GM10266 (cell line): ENCODE data around the gene PPM1D.
A peak's percentile ranks its signal among the peaks of the same experiment; 100 is the strongest.

ENCODE experiments used
- DNase-seq: peaks from one replicate; pipeline ENCODE4 v3.0.0; 2012; ENCODE audit errors: extremely low spot score
- TF ChIP-seq, protein P1 (sequence below): IDR thresholded peaks from 2 replicates; pipeline ENCODE4 v1.5.1; 2012; ENCODE audit warnings: mild to moderate bottlenecking, low read depth; ENCODE audit not compliant: control insufficient read depth, insufficient read depth; ENCODE audit errors: missing control alignments

Gene PPM1D

DNA sequence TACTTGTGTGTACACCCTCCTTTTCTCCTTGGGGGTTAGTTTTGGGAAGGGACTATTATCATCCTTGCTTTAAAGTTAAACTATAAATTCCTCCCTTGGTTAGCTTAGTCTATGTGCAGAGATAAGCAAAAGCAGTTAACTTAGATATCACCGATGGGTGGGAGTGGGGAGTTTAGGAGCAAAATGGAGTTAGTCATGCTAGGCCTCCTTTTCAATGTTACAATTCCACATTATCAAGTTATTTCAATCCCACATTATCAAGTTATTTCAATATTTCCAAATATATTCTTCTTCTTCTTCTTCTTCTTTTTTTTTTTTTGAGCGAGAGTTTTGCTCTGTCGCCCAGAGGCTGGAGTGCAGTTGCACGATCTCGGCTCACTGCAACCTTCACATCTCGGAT lies 76.0 kb downstream of the PPM1D start:
- TF ChIP-seq, protein P1, sequence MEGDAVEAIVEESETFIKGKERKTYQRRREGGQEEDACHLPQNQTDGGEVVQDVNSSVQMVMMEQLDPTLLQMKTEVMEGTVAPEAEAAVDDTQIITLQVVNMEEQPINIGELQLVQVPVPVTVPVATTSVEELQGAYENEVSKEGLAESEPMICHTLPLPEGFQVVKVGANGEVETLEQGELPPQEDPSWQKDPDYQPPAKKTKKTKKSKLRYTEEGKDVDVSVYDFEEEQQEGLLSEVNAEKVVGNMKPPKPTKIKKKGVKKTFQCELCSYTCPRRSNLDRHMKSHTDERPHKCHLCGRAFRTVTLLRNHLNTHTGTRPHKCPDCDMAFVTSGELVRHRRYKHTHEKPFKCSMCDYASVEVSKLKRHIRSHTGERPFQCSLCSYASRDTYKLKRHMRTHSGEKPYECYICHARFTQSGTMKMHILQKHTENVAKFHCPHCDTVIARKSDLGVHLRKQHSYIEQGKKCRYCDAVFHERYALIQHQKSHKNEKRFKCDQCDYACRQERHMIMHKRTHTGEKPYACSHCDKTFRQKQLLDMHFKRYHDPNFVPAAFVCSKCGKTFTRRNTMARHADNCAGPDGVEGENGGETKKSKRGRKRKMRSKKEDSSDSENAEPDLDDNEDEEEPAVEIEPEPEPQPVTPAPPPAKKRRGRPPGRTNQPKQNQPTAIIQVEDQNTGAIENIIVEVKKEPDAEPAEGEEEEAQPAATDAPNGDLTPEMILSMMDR = no peak
- DNase-seq = no peak

DNA sequence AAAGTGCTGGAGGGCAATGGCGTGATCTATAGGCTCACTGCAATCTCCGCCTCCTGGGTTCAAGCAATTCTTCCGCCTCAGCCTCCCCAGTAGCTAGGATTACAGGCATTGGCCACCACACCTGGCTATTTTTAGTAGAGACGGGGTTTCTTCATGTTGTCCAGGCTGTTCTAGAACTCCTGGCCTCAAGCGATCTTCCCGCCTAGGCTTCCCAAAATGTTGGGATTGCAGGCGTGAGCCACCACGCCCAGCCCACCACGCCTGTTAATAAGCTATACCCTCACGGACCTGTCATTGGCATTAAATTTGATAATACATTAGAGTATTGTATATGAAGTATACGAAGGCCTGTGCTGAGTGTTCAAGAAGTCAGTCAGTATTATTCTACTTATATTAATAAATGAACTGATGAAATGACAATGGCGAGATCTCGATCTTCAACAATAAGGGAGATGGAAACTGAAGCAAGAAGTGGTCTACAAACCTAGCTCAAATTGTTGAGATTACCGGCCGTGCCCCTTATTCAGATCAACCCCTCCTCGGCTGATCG lies 76.8 kb downstream of the PPM1D start:
- TF ChIP-seq, protein P1 = no peak
- no peak for DNase-seq

DNA sequence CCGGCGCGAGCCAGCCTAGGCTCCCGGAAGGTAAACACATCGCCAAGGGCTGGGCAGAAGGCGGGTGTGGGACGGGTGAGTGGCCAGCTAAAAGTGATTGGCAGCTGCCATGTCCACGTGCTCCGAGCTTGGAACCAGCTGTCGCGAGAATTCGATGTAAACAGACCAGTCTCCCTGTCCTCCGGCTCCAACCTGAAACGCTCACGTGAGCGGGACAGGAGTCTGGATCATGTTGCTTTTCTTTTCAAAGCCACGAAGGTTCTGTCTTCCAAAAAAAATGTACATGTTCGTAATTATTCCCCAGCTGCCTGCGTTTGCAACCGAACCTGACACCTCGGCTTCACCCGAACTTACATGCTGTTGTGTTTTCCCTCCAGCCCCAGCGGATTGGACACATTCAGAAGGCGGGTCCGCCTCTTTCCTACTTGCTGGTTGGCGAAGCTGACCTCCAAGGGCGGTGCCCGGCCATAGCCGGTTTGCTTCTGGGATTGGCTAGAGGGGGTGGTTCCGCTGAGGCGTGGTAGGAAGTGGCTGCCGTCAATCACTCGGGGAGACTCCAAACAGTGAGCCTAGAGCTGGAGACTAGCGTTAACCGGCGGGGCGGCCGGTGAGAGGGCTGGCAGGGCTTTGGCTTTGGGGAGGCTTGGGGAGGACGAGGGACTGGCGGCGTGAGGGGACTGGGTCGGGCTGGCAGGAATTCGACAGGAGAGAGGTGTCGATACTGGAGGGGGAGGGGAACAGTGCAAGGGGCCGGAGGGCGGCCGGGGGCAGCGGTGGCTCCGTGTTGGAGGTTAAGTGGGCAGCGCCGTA lies 77.5 kb downstream of the PPM1D start, which contains the start of gene BCAS3:
Gene BCAS3, plus strand, starts transcription at position 544 of the 810 bp plus-strand sequence.
- peak; percentile 94 for DNase-seq
- TF ChIP-seq, protein P1 = no peak

DNA sequence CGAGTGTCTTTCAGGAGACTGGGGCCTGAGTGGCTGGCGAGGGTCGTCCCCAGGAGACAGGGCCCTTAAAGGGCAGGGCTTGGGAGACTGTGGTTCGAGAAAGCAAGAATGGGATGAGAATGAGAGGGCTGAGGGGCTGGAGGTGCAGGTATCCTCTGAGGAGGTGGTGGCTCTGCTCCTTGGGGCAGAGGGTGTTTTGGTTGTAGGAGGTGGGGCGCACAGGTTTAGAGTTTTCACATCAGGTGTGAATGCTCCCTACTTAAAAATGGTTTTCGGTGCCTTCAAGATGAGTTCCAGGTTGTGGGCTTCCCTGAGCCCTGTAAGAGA lies 78.1 kb downstream of the PPM1D start:
- TF ChIP-seq, protein P1 = no peak
- DNase-seq = no peak

DNA sequence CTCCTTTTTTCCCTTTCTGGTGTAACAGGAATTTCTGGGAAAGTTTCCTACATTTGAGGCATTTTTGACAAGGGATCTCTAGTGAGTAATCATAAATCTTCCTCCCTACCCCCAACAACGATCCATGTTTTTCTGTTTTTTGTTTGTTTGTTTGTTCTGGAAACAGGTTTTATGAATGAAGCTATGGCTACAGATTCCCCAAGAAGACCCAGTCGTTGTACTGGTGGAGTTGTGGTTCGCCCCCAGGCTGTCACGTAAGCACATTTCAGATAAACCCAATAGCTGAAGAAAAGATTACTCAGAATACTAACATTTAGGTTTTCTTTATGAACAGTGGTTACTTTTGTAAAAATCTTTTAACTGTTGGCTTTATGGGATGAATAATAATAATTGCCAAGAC lies 79.3 kb downstream of the PPM1D start:
- TF ChIP-seq, protein P1 = no peak
- no peak for DNase-seq

DNA sequence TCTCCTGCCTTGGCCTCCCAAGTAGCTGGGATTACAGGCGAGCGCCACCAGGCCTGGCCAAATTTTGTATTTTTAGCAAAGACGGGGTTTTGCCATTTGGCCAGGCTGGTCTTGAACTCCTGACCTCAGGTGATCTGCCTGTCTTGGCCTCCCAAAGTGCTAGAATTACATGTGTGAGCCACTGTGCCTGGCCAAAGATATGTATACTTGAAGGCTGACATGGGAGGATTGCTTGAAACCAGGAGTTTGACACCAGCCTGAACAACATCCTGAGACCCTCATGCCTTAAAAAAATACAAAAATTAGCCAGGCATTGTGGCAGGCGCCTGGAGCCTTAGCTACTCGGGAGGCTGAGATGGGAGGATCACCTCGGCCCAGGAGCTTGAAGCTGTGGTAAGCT lies 80.8 kb downstream of the PPM1D start:
- DNase-seq = no peak
- TF ChIP-seq, protein P1 = no peak

DNA sequence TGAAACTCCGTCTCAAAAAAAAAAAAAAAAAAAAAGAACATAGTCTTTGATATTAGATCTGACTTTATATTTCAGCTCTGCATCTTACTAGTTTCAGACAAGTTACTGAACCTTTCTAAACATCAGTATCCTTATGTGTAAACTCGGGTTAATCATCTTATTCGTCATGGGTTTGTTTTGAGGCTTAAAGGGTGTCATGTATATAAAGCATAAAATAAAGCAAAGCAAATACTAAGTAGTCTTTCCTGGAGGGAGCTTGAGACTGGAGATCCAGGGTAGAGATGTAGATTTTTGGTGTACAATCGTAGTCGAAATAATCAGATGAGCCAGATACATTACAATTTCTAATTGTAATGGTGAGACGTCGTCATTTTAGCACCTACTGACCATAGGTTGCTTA lies 85.4 kb downstream of the PPM1D start:
- TF ChIP-seq, protein P1 = no peak
- DNase-seq = no peak
